Esophagus (tissue), 2 donors: ENCODE measurements around the gene SOX6. TPM values are rescaled to one million over a fixed set of nuclear protein-coding genes. Genes with fewer than 3 reads are reported as not detected.

ENCODE experiments used
- H3K27ac ChIP-seq, 2 donors: one replicate each; pipeline ENCODE4 v1.5.1; 2013; ENCODE audit warnings: low read depth in 2 of 2, mild to moderate bottlenecking in 2 of 2, inconsistent platforms in 1 of 2, low read length in 1 of 2, moderate library complexity in 1 of 2
- H3K27me3 ChIP-seq, 2 donors: one replicate each; pipeline ENCODE4 v1.6.1; 2013; ENCODE audit warnings: low read length in 2 of 2, control low read depth in 1 of 2, mild to moderate bottlenecking in 1 of 2; ENCODE audit not compliant: insufficient read depth in 2 of 2, control insufficient read depth in 1 of 2
- H3K36me3 ChIP-seq, 2 donors: one replicate each; pipeline ENCODE4 v1.6.1; 2013; ENCODE audit warnings: low read length in 1 of 2; ENCODE audit not compliant: control insufficient read depth in 2 of 2, insufficient read depth in 2 of 2
- H3K4me1 ChIP-seq, 2 donors: one replicate each; pipeline ENCODE4 v1.6.1; 2013; ENCODE audit warnings: low read length in 1 of 2; ENCODE audit not compliant: control insufficient read depth in 2 of 2, insufficient read depth in 2 of 2
- H3K4me3 ChIP-seq, 2 donors: one replicate each; pipeline ENCODE4 v1.5.1; 2013; ENCODE audit warnings: low read length in 2 of 2, mild to moderate bottlenecking in 2 of 2, low read depth in 1 of 2, moderate library complexity in 1 of 2
- H3K9me3 ChIP-seq, 2 donors: one replicate each; pipeline ENCODE4 v1.6.1; 2013; ENCODE audit warnings: mild to moderate bottlenecking in 2 of 2, low read depth in 1 of 2, low read length in 1 of 2, moderate library complexity in 1 of 2; ENCODE audit not compliant: control insufficient read depth in 2 of 2, insufficient read depth in 1 of 2
- WGBS, 2 donors: extraction: QIAGEN DNeasy Blood & Tissue Kit; methylation state at CpG; one replicate each; pipeline ENCODE4 v1.1.7; 2013; 5-methylcytosine and 5-hydroxymethylcytosine counted together
- polyA plus RNA-seq, 2 donors: library from polyadenylated mRNA; stranded (reverse); fragments of 200-250 nt; gene quantifications; one replicate each; pipeline ENCODE4 v1.2.3, GENCODE V29; 2013
- donor health status: healthy with polysubstance abuse.
- donor health status: Bipolar disorder and iron deficiency.

Gene SOX6
- polyA plus RNA-seq, 2 donors, result 1.2 to 2.4 TPM

DNA sequence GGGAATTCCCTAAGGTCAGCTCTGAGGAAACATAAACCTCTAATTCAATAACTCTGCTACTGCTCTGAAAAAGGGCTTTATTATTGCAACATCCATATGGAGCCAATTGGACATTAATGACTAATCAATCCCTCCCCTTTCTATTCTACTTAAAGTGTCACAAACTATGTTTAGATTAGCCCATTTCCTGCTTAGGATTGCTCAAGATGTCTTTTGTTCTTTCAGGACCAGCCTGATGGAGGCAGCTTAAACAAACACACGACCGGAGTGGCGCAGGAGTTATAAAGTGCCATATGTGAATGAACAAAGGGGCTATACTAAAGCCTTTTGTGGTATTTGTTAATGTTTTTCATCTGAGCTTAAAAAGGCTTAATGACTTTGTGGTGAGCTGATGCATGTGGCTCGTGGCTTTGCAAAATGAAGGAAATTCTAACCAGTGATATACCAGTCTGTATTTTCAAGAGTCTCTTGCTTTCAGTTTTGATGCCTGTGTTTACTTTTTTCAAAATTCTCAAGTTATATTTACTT is 354.4 kb downstream of the SOX6 start:
- Histone ChIP-seq H3K9me3 (no peaks in the 10 kb centered on the region), H3K36me3 (no peaks in the 10 kb centered on the region), H3K4me1 (no peaks in the 10 kb centered on the region), H3K4me3 (no peak overlapping the region), H3K27me3 (no peaks in the 10 kb centered on the region), H3K27ac (no peak overlapping the region)
- 9 to 17% methylated on average over 4 of the region's 4 CpGs for WGBS, 2 donors

DNA sequence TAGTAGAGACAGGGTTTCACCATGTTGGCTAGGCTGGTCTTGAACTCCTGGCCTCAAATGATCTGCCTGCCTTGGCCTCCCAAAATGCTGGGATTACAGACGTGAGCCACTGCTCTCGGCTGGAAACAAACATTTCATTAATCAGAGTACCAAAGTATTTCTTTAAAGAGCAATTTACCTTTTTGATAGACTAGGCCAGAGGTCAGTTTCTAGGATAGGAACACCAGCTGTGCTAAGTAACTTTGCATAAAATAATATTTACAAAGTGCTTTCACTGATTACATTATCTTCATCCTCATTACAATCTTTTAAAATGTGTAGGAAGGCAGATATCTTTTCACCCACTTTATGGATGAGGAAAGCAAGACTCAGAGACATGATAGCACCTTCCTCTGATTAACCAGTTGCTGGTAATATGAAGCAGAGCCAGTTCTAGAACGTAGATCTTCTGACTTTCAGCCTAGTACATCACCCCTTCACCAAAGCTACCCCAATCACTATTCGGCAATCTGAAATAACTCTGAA is 355.2 kb downstream of the SOX6 start:
- no peak overlapping the region for H3K4me3 ChIP-seq
- no peaks in the 10 kb centered on the region for H3K4me1 ChIP-seq
- no peaks in the 10 kb centered on the region for H3K27me3 ChIP-seq
- H3K36me3 ChIP-seq, result no peaks in the 10 kb centered on the region
- no peak overlapping the region for H3K27ac ChIP-seq
- H3K9me3 ChIP-seq, result no peaks in the 10 kb centered on the region
- 73 to 88% methylated on average over 4 of the region's 4 CpGs for WGBS, 2 donors

DNA sequence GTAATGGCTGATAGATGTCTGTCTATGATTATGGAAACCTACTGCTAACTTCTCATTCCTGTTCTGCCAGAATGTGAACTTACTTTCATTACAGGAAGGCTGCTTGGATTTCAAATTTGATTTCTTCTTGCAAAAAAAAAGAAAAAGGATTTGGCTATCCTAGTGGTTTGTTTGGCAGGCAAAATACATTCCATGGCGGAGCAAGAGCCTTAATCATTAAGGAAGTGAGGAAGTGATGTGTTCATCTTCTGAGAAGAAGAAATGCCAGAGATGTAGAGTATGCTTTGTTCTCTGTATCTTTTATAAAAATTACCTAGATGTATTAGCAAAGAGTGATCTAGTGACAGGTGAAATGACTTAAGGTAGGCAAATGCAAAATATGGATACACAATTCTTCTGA is 356.3 kb downstream of the SOX6 start:
- Histone ChIP-seq H3K27ac (no peak overlapping the region), H3K27me3 (no peaks in the 10 kb centered on the region), H3K36me3 (no peaks in the 10 kb centered on the region), H3K9me3 (no peaks in the 10 kb centered on the region), H3K4me3 (no peak overlapping the region), H3K4me1 (no peaks in the 10 kb centered on the region)
- 23 to 64% methylated on average over 1 of the region's 1 CpG for WGBS, 2 donors

DNA sequence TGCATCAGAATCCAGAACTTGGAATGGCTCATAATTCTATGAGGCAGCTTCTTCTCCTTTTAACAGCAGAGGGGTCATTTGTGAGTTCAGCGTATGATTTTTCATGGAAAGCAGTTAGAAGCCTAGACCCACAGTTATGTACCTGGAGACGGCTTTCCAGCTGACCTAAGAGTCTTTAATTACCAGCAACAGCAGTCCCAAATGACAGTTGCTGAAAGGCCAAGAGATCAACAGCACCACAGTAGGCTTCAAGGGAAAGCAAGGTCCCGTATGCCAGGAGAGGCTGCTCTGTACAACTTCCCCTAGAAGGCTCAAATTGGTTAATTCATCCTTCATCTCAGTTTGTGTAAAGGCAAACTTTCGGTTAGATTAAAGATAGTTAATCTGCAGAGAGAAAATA is 363.0 kb downstream of the SOX6 start:
- H3K4me1 ChIP-seq, result no peaks in the 10 kb centered on the region
- no peak overlapping the region for H3K4me3 ChIP-seq
- H3K9me3 ChIP-seq, result no peaks in the 10 kb centered on the region
- 88 to 93% methylated on average over 4 of the region's 4 CpGs for WGBS, 2 donors
- no peaks in the 10 kb centered on the region for H3K36me3 ChIP-seq
- H3K27me3 ChIP-seq, result no peaks in the 10 kb centered on the region
- H3K27ac ChIP-seq, result no peak overlapping the region

DNA sequence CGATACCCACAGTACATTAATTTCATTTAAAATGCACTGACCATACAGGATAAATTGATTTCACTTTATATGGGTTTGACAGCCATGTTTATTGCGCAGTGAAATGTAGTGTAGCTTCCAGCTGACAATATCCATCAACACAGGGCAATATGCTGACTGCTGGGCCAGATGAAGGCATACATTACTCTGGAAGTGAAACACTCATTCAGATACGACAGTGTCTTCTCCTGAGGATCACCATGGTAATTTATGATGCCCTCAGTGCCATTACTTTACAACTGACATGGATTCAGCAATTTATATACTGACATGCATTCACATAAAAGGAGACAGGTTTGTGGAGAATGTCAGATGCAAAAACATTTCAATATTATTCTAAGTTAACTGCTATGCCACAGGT is 365.1 kb downstream of the SOX6 start:
- no peaks in the 10 kb centered on the region for H3K9me3 ChIP-seq
- no peak overlapping the region for H3K27ac ChIP-seq
- H3K27me3 ChIP-seq, result no peaks in the 10 kb centered on the region
- 87% methylated on average over 3 of the region's 3 CpGs for WGBS, 2 donors
- H3K4me3 ChIP-seq, result no peak overlapping the region
- no peaks in the 10 kb centered on the region for H3K4me1 ChIP-seq
- no peaks in the 10 kb centered on the region for H3K36me3 ChIP-seq

DNA sequence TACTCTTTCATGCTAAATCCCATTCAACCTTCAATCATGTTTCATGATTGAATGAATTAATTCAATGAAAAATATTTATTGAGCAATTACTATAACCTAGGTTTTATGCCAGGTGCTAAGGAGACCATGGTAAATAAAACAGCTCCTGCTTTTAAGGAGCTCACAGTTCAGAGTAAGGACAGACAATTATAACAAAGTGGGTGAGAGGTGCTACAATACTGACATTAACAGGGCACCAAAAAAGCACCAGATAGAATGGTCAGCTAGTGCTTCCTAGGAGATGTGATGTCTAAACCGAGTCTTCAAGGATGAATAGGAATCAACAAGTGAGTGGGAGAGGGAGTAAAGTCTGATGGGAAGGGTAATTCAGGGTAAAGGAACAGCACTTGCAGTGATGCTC is 366.7 kb downstream of the SOX6 start:
- H3K27ac ChIP-seq, result no peak overlapping the region
- H3K36me3 ChIP-seq, result no peaks in the 10 kb centered on the region
- H3K9me3 ChIP-seq, result no peaks in the 10 kb centered on the region
- no peak overlapping the region for H3K4me3 ChIP-seq
- no peaks in the 10 kb centered on the region for H3K27me3 ChIP-seq
- WGBS, 2 donors, result 73 to 89% methylated on average over 1 of the region's 1 CpG
- H3K4me1 ChIP-seq, result no peaks in the 10 kb centered on the region

DNA sequence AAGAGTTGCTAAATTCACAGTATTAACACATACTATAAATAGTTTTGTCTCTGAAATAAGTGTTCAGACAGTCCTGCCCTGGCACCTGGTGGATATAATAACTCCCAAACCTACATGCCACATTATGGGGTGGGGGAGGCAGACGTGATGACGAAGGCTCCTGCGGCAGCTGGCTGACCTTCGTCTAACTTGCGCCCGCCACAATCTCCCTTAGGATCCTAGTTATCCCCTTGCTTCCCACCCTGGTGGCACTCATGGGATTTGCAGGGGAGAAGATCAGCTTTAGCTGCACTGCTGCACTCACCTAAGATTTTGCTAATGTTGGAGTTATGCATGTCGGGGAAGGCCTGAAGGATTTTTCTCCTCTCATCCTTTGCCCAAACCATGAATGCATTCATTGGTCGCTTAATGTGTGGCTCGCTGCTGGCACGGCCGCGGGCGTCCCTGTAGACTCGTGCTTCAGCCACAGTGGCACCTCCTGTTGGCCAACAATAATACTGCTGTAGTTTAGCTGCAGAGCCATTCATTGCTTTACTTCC is 367.6 kb downstream of the SOX6 start:
- H3K9me3 ChIP-seq, result no peaks in the 10 kb centered on the region
- WGBS, 2 donors, result 89 to 90% methylated on average over 14 of the region's 14 CpGs
- no peak overlapping the region for H3K4me3 ChIP-seq
- H3K36me3 ChIP-seq, result no peaks in the 10 kb centered on the region
- no peak overlapping the region for H3K27ac ChIP-seq
- no peaks in the 10 kb centered on the region for H3K4me1 ChIP-seq
- no peaks in the 10 kb centered on the region for H3K27me3 ChIP-seq

DNA sequence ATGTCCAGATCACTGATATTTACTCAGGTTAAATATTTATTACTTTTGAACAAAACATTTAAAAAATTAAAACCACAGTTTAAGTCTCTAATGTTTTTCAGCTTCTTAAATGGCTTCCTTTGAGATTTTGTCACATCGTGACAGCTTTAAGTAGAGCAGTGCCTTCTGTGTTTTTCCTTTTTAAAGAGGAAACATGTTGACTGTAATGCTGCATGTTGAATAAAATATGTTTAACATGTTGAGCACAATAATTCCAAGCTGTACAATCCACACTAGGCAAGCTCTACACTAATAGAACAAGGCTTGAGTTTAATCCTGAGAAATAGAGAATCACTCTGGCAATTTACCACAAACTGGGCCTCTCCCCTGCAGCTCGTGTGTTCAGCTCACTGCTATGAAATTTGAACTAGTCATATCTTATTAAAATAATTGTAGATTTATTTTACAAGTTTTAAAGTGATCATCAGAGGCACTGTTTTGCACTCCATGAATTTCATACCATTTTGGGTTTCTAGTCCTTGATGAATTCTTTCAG is 368.3 kb downstream of the SOX6 start:
- no peaks in the 10 kb centered on the region for H3K9me3 ChIP-seq
- no peak overlapping the region for H3K4me3 ChIP-seq
- no peaks in the 10 kb centered on the region for H3K27me3 ChIP-seq
- WGBS, 2 donors, result 60 to 63% methylated on average over 2 of the region's 2 CpGs
- H3K36me3 ChIP-seq, result no peaks in the 10 kb centered on the region
- H3K27ac ChIP-seq, result no peak overlapping the region
- no peaks in the 10 kb centered on the region for H3K4me1 ChIP-seq

DNA sequence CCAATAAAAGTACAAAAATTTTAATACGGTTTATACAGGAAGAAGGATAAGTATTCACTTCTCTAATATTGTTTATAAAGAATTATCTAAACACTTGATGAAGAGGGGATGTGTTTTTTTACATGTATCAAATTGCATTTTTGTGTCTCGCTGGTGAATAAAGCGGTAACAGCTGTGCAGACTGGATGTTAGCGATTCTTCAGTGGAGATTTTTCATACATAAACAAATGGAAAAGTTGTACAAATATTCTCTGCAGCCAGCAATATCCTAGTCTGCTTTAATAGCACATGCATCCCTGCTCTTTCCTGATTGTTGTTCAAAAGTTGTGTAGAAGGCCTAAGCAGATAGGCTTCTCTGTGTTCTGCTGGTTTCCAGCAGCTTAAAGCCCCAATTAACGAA is 369.3 kb downstream of the SOX6 start:
- 70 to 80% methylated on average over 5 of the region's 5 CpGs for WGBS, 2 donors
- H3K36me3 ChIP-seq, result no peaks in the 10 kb centered on the region
- no peaks in the 10 kb centered on the region for H3K9me3 ChIP-seq
- H3K4me3 ChIP-seq, result no peak overlapping the region
- no peak overlapping the region for H3K27ac ChIP-seq
- no peaks in the 10 kb centered on the region for H3K27me3 ChIP-seq
- no peaks in the 10 kb centered on the region for H3K4me1 ChIP-seq

DNA sequence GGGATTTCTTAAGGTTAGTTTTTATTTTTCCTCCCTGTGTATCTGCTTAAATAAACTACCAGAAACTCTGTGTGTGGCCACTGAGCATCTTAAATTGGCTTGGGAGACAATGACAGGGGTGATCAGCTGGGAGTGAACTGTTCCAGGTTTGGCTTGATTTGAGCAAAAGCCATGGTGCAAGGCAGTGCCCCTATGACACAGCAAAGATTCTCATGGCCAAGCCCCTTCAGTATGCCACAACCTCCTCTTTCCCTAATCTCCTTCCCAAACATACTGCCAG is 370.5 kb downstream of the SOX6 start:
- Histone ChIP-seq H3K9me3 (no peaks in the 10 kb centered on the region), H3K27me3 (no peaks in the 10 kb centered on the region), H3K4me3 (no peak overlapping the region), H3K4me1 (no peaks in the 10 kb centered on the region), H3K36me3 (no peaks in the 10 kb centered on the region), H3K27ac (no peak overlapping the region)
